Upper lobe of left lung (tissue), 6 donors: ENCODE results near the gene TENT5C. TPM values are rescaled to one million over a fixed set of nuclear protein-coding genes. Genes with fewer than 3 reads are reported as not detected.

Source experiments
- ATAC-seq, 2 donors: fragments of 200-7000 bp; cut with Tn5 transposase; one replicate each; pipeline ENCODE4 v1.9.1; 2022; ENCODE audit warnings: mild to moderate bottlenecking in 2 of 2, moderate library complexity in 2 of 2; ENCODE audit not compliant: low FRiP score in 2 of 2
- DNase-seq, 2 donors: peaks; one replicate each; pipeline ENCODE4 v3.0.0-alpha.2; 2019 to 2020
- H3K27ac ChIP-seq, 4 donors: fragments of 200-600 bp; sonication (generic); one replicate each; pipeline ENCODE4 v1.5.1; 2016 to 2019
- H3K27me3 ChIP-seq, 4 donors: fragments of 200-600 bp; sonication (generic); one replicate each; pipeline ENCODE4 v1.5.1; 2017 to 2019
- H3K36me3 ChIP-seq, 4 donors: fragments of 200-600 bp; sonication (generic); one replicate each; pipeline ENCODE4 v1.5.1; 2016 to 2019
- H3K4me1 ChIP-seq, 4 donors: fragments of 200-600 bp; sonication (generic); one replicate each; pipeline ENCODE4 v1.5.1; 2018 to 2019
- H3K4me3 ChIP-seq, 4 donors: fragments of 200-600 bp; sonication (generic); one replicate each; pipeline ENCODE4 v1.5.1; 2017 to 2019; ENCODE audit warnings: mild to moderate bottlenecking in 2 of 4, moderate library complexity in 1 of 4
- H3K9me3 ChIP-seq, 4 donors: fragments of 200-600 bp; sonication (generic); one replicate each; pipeline ENCODE4 v1.5.1; 2018 to 2019
- CTCF ChIP-seq, 6 experiments: fragments of 450-650 bp in 4 of 6; fragments of 200-600 bp in 2 of 6; sonication (generic) in 2 of 6; IDR thresholded peaks; one replicate each; pipeline ENCODE4 v1.5.1; 2016 to 2019; ENCODE audit warnings: antibody characterized with exemption in 6 of 6
- EP300 ChIP-seq, 4 donors: sonication (generic); formaldehyde crosslinking; IDR thresholded peaks; one replicate each; pipeline ENCODE4 v1.5.1; 2017; ENCODE audit warnings: antibody characterized with exemption in 4 of 4, control low read depth in 2 of 4
- POLR2A ChIP-seq, 4 donors: fragments of 450-650 bp; IDR thresholded peaks; one replicate each; pipeline ENCODE4 v1.5.1; 2016 to 2017; ENCODE audit warnings: antibody characterized with exemption in 4 of 4, mild to moderate bottlenecking in 2 of 4
- POLR2AphosphoS5 ChIP-seq, 2 donors: sonication (generic); formaldehyde crosslinking; IDR thresholded peaks; one replicate each; pipeline ENCODE4 v1.5.1; 2017; ENCODE audit warnings: antibody characterized with exemption in 2 of 2
- WGBS, 2 donors: methylation state at CpG; one replicate each; pipeline ENCODE4 v1.1.5; 2017 to 2018; 5-methylcytosine and 5-hydroxymethylcytosine counted together
- total RNA-seq, 6 donors: library from RNA; depleted of rRNA in 4 of 6; stranded (reverse); fragments of >200 nt in 4 of 6; gene quantifications; one replicate each; pipeline versions ENCODE4 v1.1.0 to v1.2.1, GENCODE V29; 2016 to 2021
- donor health status: DM: no; HTN: no; CAD: no; lungs with moderate emphysema.
- donor health status: DM: no; HTN: yes; CAD: no; lungs with severe emphysema.

TENT5C gene
- total RNA-seq, 6 donors from 2014 or later: 8.1 to 37.8 (median 18.4) TPM

GRCh38 chr1:117611894-117612483 is 6.1 kb downstream of the TENT5C start:
- no peak for DNase-seq
- whole genome bisulfite sequencing, 2 donors: 51 to 70% methylated on average over 3 of the region's 3 CpGs
- H3K4me3 ChIP-seq: no peak overlapping the region
- TF ChIP-seq EP300 (IDR thresholded peaks at IDR 0.05) (no peak), POLR2A (IDR thresholded peaks at IDR 0.05) (no peak), CTCF (IDR thresholded peaks at IDR 0.05) (no peak), POLR2AphosphoS5 (IDR thresholded peaks at IDR 0.05) (no peak)
- H3K4me1 ChIP-seq: peaks cover 12 to 45% (median 31%) of the 10 kb centered on the region in 4 donors
- no peaks in the 10 kb centered on the region for H3K9me3 ChIP-seq
- H3K36me3 ChIP-seq: no peaks in the 10 kb centered on the region
- no peak overlapping the region for H3K27ac ChIP-seq
- no peaks in the 10 kb centered on the region for H3K27me3 ChIP-seq
- ATAC-seq: no peak

DNA sequence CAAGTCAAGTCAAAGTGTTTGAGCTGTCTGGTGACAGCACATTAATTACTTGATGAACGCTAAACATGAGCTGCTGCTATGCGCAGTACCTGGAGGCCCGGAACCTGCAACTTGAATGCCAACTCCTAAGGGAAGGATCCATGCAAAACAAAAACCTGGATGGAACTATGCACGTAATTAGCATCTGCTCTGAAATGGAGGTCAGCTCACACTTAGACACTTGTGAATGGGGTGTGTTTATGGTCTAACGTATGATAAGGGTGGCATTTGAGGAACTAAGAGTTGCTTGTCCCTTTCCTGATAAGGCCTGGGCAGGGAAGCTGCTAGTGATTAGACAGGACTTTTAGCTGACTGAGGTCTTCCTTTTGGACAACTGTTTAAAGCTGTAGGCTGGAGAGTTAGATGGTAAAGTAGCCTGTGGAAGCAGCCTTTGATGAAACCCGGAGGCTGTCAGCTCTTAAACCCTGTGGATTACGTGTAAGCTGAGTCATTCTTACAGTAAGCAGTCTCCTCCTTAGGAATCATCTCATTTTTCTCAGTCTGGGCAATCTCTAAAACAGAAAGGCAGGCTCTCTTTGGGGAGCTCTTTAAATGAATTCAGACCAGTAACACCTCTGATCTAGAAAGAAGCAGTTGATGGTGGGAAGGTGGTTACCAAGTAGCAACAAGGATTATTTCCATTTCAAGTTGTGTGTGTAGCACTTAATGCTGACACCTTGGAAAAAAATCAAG is 6.8 kb downstream of the TENT5C start:
- no peaks in the 10 kb centered on the region for H3K36me3 ChIP-seq
- no peak for TF ChIP-seq EP300 (IDR thresholded peaks at IDR 0.05)
- TF ChIP-seq POLR2AphosphoS5 (IDR thresholded peaks at IDR 0.05): no peak
- TF ChIP-seq POLR2A (IDR thresholded peaks at IDR 0.05): no peak
- peaks cover 5 to 42% (median 28%) of the 10 kb centered on the region in 4 donors for H3K4me1 ChIP-seq
- 30 to 40% methylated on average over 7 of the region's 7 CpGs for WGBS, 2 donors
- H3K27ac ChIP-seq: no peak overlapping the region
- H3K9me3 ChIP-seq: no peaks in the 10 kb centered on the region
- DNase-seq (no peak), ATAC-seq (peak in 1 of 2 donors; percentile 76)
- no peaks in the 10 kb centered on the region for H3K27me3 ChIP-seq
- no peak overlapping the region for H3K4me3 ChIP-seq

- no peak for DNase-seq
- 58 to 69% methylated on average over 8 of the region's 8 CpGs for WGBS, 2 donors
- TF ChIP-seq EP300 (IDR thresholded peaks at IDR 0.05): no peak
- no peak for TF ChIP-seq CTCF (IDR thresholded peaks at IDR 0.05)
- TF ChIP-seq POLR2A (IDR thresholded peaks at IDR 0.05): no peak
- TF ChIP-seq POLR2AphosphoS5 (IDR thresholded peaks at IDR 0.05): no peak
- H3K4me3 ChIP-seq: no peak overlapping the region
- ATAC-seq: no peak
- H3K27ac ChIP-seq: no peak overlapping the region
- H3K4me1 ChIP-seq: peaks cover 4 to 39% (median 26%) of the 10 kb centered on the region in 4 donors
- H3K9me3 ChIP-seq: no peaks in the 10 kb centered on the region
- no peaks in the 10 kb centered on the region for H3K36me3 ChIP-seq
- no peaks in the 10 kb centered on the region for H3K27me3 ChIP-seq
Measured at GRCh38 chr1:117613249-117613968, 7.6 kb downstream of the TENT5C start.

DNA sequence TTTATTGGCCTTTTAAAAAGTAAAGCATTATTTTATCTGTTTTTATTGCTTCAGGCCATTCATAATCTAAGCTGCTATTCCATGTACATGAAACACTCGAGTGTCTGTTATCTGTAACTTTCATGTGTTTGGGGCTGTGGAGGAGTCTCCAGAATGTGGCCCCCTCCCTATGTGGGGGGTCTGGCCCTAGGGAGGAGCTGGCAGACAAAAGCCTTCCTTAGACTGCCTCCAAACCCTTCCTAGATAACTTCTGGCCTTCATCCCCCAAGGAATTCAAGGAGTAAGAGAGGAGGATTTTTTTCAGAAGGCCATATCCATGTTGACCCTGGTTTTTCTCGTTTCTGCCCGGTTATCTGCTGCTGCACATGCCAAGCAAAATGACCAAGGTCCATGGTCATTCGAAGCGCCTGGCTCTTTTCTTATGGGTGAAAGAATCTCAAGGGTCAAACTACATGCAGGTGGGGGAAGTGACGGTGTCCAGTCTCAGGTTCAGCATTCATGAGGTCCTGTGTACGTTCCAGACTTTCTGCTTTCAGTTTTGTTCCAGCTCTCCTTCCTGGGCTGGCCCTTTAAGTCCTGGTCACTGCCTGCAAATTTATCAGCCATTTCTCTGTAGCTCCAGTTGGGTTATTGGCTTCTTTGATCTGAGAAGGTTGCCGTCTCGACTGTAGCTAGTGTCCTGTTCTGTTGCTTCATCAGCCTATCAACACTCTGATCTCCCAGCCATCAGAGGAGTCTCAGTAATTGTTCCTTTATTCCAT is 8.3 kb downstream of the TENT5C start:
- H3K9me3 ChIP-seq: no peaks in the 10 kb centered on the region
- no peak for ATAC-seq
- no peak for DNase-seq
- whole genome bisulfite sequencing, 2 donors: 68 to 71% methylated on average over 9 of the region's 9 CpGs
- no peaks in the 10 kb centered on the region for H3K27me3 ChIP-seq
- TF ChIP-seq POLR2A (IDR thresholded peaks at IDR 0.05): no peak
- no peak for TF ChIP-seq POLR2AphosphoS5 (IDR thresholded peaks at IDR 0.05)
- TF ChIP-seq EP300 (IDR thresholded peaks at IDR 0.05): no peak
- no peak for TF ChIP-seq CTCF (IDR thresholded peaks at IDR 0.05)
- no peak overlapping the region for H3K4me3 ChIP-seq
- no peak overlapping the region for H3K27ac ChIP-seq
- peaks cover 4 to 35% (median 26%) of the 10 kb centered on the region in 4 donors for H3K4me1 ChIP-seq
- H3K36me3 ChIP-seq: no peaks in the 10 kb centered on the region
